HG03442 (cell line): ENCODE data around the gene FHOD1.

ENCODE experiments used
- ATAC-seq: cut with Tn5 transposase; IDR thresholded peaks from one replicate; pipeline ENCODE4 v1.9.1; 2021; ENCODE audit warnings: mild to moderate bottlenecking, moderate library complexity; ENCODE audit not compliant: unreplicated experiment

The FHOD1 gene

GRCh38 chr16:67236563-67237395, 10.5 kb downstream of the FHOD1 start:
- ATAC-seq = no peak

GRCh38 chr16:67235816-67236562, 11.3 kb downstream of the FHOD1 start:
- ATAC-seq = no peak

- ATAC-seq = no peak
Observed at GRCh38 chr16:67234180-67234597, 13.1 kb downstream of the FHOD1 start.

DNA sequence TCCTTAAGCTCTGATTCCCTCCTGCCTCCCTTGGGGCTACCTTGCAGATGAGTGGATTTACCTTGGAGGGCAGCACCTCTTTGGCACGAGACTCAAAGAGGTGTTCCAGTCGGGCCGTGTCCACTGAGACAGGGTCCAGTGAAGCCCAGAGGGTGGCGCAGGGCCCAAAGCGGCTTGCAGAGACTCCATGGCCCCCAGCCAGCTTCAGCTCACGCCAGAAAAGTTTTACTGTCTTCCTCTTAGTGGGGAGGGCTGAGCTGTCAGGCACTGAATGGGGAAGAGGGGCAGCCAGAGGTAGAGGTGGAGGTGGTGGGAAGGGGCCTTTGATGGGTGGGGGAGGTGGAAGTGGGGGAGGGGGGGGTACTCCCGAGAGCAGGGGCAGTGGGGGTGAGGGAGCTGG, 13.7 kb downstream of the FHOD1 start:
- ATAC-seq = no peak

- no peak for ATAC-seq
Observed at GRCh38 chr16:67230809-67231660, 16.2 kb downstream of the FHOD1 start.

GRCh38 chr16:67229906-67230808, 17.1 kb downstream of the FHOD1 start:
- ATAC-seq = no peak

GRCh38 chr16:67228905-67229304, 18.4 kb downstream of the FHOD1 start:
- ATAC-seq = no peak

GRCh38 chr16:67228034-67228785, 19.1 kb downstream of the FHOD1 start:
- ATAC-seq = no peak

DNA sequence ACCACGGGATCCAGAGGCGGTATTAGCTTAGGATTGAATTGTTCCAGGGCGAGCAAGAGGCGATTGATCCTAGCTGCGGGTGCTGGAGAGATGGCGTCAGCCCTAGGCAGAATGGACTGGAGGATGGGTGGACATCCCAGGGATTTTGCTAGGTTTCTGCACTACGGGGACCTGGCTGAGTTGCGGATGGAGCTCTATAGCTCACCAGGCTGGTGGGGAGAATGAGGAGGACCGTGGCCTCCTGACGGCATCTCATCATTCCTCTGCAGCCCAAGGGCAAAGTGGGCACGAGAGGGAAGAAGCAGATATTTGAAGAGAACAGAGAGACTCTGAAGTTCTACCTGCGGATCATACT, 19.7 kb downstream of the FHOD1 start:
- ATAC-seq = no peak

GRCh38 chr16:67226804-67227566, 20.3 kb downstream of the FHOD1 start, which contains the start of gene TMEM208:
Gene TMEM208 (plus strand): TSS chr16:67227130. CDS start chr16:67227219, 89 bp downstream.
- ATAC-seq = peak; percentile 93

DNA sequence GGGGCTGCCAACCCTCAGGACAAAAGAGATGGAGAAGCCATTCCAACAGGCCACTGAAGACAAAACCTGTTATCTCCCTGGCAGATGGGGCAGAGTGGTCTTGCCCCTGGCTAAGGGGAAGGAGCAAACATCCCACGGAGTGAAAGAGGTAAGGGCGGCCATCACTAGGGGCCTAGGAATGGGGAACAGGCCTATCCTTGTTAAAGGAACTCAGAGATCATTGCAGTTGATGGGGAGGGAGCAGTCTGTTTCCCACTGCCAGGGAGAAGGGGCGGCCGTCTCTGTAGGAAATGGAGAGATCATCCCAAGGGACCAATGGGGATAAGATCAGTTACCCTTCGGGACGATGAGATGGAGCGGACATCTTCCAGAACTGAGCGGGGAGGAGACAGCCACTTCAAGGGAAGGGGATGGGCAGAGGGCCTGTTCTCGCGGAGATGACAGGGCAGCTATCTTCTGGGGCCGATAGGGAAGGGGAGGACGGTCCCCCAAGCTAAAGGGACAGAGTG, 20.9 kb downstream of the FHOD1 start:
- ATAC-seq = no peak

DNA sequence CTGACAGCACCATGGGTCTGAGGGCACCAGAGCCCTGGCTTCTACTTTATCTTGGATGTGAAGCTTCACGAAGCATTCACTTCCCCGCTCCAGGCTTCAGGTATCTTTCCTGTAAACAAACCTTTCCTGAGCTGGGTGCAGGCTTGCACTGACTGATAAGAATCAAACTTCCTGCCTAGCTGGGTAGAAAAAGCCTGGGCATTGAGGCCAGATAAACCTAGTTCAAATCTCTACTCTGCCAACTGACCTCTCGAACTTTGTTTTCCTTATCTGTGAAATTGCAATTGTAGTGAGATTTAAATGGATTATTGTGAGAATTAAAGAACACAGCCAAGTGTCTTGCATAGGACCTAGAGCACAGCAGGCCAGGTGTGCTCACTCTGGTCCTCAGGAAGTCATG, 23.3 kb downstream of the FHOD1 start:
- no peak for ATAC-seq

DNA sequence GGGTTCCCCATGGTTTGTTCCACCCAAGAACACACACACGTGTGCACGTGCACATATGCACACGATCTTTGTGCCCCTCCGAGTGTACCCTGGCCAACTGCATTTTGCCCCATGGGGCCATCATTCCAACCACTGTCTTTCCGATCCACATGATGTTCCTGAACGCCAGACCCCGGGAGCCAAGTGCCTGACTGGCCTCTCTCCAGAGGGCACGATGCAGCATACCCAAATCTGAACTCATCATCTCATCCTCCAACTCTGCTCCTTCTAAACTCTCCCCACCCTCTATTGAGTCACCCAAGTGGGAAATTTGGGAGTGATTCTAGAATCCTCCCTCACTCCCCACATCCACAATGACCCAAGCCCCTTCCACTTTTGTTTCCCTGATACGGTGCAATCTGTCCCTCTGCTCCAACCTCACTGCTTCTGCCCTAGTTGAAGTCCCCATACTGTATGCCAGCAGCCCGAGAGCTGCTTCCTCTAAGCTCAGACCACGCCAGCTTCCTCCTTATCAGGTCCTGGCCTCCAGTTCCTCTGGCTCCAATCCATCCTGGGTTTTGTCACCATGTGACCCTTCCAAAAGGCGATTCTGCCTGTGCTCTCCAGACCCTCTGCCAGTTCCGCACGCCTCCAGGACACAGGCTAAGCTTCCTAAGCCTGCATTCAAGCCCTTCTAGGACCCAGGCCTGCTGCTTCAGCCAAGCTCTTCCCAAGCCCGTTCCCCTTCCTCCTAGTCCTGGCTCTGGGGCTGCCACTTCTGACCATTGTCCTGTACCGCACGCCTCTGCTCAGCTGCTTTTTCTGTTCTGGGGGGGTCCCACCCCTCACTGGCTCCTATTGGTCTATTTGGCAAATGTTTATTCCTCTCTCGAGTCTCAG, 30.4 kb downstream of the FHOD1 start:
- ATAC-seq = no peak

GRCh38 chr16:67215706-67216105, 31.6 kb downstream of the FHOD1 start:
- ATAC-seq = no peak

GRCh38 chr16:67213197-67214019, 33.9 kb downstream of the FHOD1 start:
- no peak for ATAC-seq

GRCh38 chr16:67212766-67213165, 34.5 kb downstream of the FHOD1 start:
- no peak for ATAC-seq

- ATAC-seq = no peak
Observed at GRCh38 chr16:67211674-67212073, 35.6 kb downstream of the FHOD1 start.
